Measurements from ENCODE around the gene NUAK1.

Gene NUAK1

DNA sequence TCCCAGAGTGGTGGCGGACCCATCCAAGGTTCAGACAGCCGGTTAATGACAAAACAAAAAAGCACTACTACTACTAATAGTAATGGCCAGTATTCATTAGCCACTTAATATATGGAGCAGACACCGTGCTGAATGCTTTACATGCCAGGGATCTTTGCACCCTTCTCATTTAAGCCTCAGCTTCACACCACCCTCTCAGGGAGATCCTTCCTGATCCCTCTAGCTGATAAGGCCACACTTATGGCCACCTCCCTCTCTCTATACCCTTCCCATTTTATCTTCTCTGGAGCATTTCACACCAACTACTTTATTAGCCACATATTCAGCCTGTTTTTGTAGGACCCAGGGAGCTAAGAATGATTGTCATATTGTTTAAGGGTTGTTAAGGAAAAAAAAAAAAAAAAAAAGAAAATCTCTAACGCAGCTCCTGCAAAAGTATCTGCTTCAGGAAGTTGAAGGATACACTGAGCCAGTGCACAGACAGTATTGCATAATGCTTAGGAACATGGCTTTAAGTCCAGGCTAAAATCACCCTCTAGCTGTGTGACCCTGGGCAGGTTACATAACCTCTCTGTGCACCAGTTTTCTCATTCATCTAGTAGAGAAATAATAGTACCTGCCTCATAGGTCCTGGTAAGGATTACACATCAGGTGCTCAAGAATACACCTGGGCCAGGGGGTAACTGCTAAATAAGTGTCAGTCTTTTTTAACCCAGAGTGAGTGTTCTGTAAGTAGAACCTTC, 29.4 kb downstream of the NUAK1 start:
- H4K20me1 ChIP-seq (ENCODE audit: low read depth, low read length), result no peaks in the 10 kb centered on the region
- H3K4me2 ChIP-seq (ENCODE audit: low read depth, low read length, poor library complexity, severe bottlenecking), result no peak overlapping the region
- H3K4me3 ChIP-seq (ENCODE audit: insufficient read depth, low read length, poor library complexity, severe bottlenecking), result no peak overlapping the region
- H3K9me2 ChIP-seq (replicated peaks; ENCODE audit: insufficient read depth, low read length), result no peaks in the 10 kb centered on the region
- TF ChIP-seq EZH2phosphoT487 (conservative IDR thresholded peaks at IDR 0.05; ENCODE audit: low read length) (no peak), CTCF (IDR thresholded peaks at IDR 0.05; ENCODE audit: insufficient read depth, low read length, poor library complexity, severe bottlenecking) (no peak)
- no peak overlapping the region for H3K9ac ChIP-seq (ENCODE audit: low read length)
- no peaks in the 10 kb centered on the region for H3K79me2 ChIP-seq (ENCODE audit: insufficient read depth, low read length)
- H3K27me3 ChIP-seq (ENCODE audit: low read length), result no peaks in the 10 kb centered on the region
- H2AFZ ChIP-seq (ENCODE audit: low read depth, low read length, severe bottlenecking), result no peak overlapping the region
- no peaks in the 10 kb centered on the region for H3F3A ChIP-seq (ENCODE audit: insufficient read depth)
- no peaks in the 10 kb centered on the region for H3K36me3 ChIP-seq (ENCODE audit: low read length)
- no peak overlapping the region for H3K27ac ChIP-seq (ENCODE audit: low read depth, low read length)
- H3K9me3 ChIP-seq (ENCODE audit: insufficient read depth, low read length), result no peaks in the 10 kb centered on the region

GRCh38 chr12:106108185-106108835, 30.4 kb downstream of the NUAK1 start:
- Histone ChIP-seq H3K79me2 (ENCODE audit: insufficient read depth, low read length) (no peaks in the 10 kb centered on the region), H3K9me2 (replicated peaks; ENCODE audit: insufficient read depth, low read length) (no peaks in the 10 kb centered on the region), H3K27me3 (ENCODE audit: low read length) (no peaks in the 10 kb centered on the region), H3K9ac (ENCODE audit: low read length) (no peak overlapping the region), H3K36me3 (ENCODE audit: low read length) (no peaks in the 10 kb centered on the region), H3K27ac (ENCODE audit: low read depth, low read length) (no peak overlapping the region), H4K20me1 (ENCODE audit: low read depth, low read length) (no peaks in the 10 kb centered on the region), H2AFZ (ENCODE audit: low read depth, low read length, severe bottlenecking) (no peak overlapping the region), H3F3A (ENCODE audit: insufficient read depth) (no peaks in the 10 kb centered on the region), H3K9me3 (ENCODE audit: insufficient read depth, low read length) (no peaks in the 10 kb centered on the region), H3K4me3 (ENCODE audit: insufficient read depth, low read length, poor library complexity, severe bottlenecking) (no peak overlapping the region), H3K4me2 (ENCODE audit: low read depth, low read length, poor library complexity, severe bottlenecking) (no peak overlapping the region)
- TF ChIP-seq CTCF (IDR thresholded peaks at IDR 0.05; ENCODE audit: insufficient read depth, low read length, poor library complexity, severe bottlenecking) (no peak), EZH2phosphoT487 (conservative IDR thresholded peaks at IDR 0.05; ENCODE audit: low read length) (no peak)

- TF ChIP-seq EZH2phosphoT487 (conservative IDR thresholded peaks at IDR 0.05; ENCODE audit: low read length) (no peak), CTCF (IDR thresholded peaks at IDR 0.05; ENCODE audit: insufficient read depth, low read length, poor library complexity, severe bottlenecking) (no peak)
- Histone ChIP-seq H3K36me3 (ENCODE audit: low read length) (no peaks in the 10 kb centered on the region), H2AFZ (ENCODE audit: low read depth, low read length, severe bottlenecking) (no peak overlapping the region), H3K27ac (ENCODE audit: low read depth, low read length) (no peak overlapping the region), H3K27me3 (ENCODE audit: low read length) (no peaks in the 10 kb centered on the region), H4K20me1 (ENCODE audit: low read depth, low read length) (no peaks in the 10 kb centered on the region), H3K9ac (ENCODE audit: low read length) (no peak overlapping the region), H3F3A (ENCODE audit: insufficient read depth) (no peaks in the 10 kb centered on the region), H3K4me3 (ENCODE audit: insufficient read depth, low read length, poor library complexity, severe bottlenecking) (no peak overlapping the region), H3K4me2 (ENCODE audit: low read depth, low read length, poor library complexity, severe bottlenecking) (no peak overlapping the region), H3K9me2 (replicated peaks; ENCODE audit: insufficient read depth, low read length) (no peaks in the 10 kb centered on the region), H3K79me2 (ENCODE audit: insufficient read depth, low read length) (no peaks in the 10 kb centered on the region), H3K9me3 (ENCODE audit: insufficient read depth, low read length) (no peaks in the 10 kb centered on the region)
Observed at GRCh38 chr12:106107566-106107965, 31.2 kb downstream of the NUAK1 start.

Data from SU-DHL-6 (cell line).